ENCODE measurements around the gene GPSM1. TPM values are rescaled to one million over a fixed set of nuclear protein-coding genes. Genes with fewer than 3 reads are reported as not detected.

GPSM1 gene
- total RNA-seq, 2 donors from 2014 or later = 2.0 to 3.1 TPM

Other genes starting within 250 kb of the GPSM1 start
- 10 to 100 TPM; 16.0 to 25.2 TPM for gene NACC2, start 232.2 kb upstream of the GPSM1 start, total RNA-seq
- gene TMEM250, start 208.7 kb upstream of the GPSM1 start, total RNA-seq = 10 to 100 TPM; 51.0 to 59.3 TPM
- not detected for gene LHX3, start 122.4 kb upstream of the GPSM1 start, total RNA-seq
- gene QSOX2, start 81.7 kb upstream of the GPSM1 start, total RNA-seq = 1 to 10 TPM; 6.1 to 7.4 TPM
- gene CCDC187, start 23.4 kb upstream of the GPSM1 start, total RNA-seq = under 1 TPM; 0.52 to 0.67 TPM
- gene DNLZ, start 36.2 kb downstream of the GPSM1 start, total RNA-seq = 10 to 100 TPM in 1 of 2 donors, 1 to 10 TPM in 1; 10.0 to 10.6 TPM
- gene CARD9, start 46.1 kb downstream of the GPSM1 start, total RNA-seq = 1 to 10 TPM in 1 of 2 donors, under 1 TPM in 1; 0.52 to 1.9 TPM
- gene SNAPC4, start 72.6 kb downstream of the GPSM1 start, total RNA-seq = 1 to 10 TPM; 6.7 to 8.1 TPM
- gene ENTR1, start 83.1 kb downstream of the GPSM1 start, total RNA-seq = 10 to 100 TPM; 29.8 to 33.2 TPM
- gene PMPCA, start 83.1 kb downstream of the GPSM1 start, total RNA-seq = 10 to 100 TPM; 43.4 to 52.5 TPM
- 10 to 100 TPM; 10.5 to 11.0 TPM for gene INPP5E, start 112.3 kb downstream of the GPSM1 start, total RNA-seq
- gene SEC16A, start 155.5 kb downstream of the GPSM1 start, total RNA-seq = 10 to 100 TPM; 64.2 to 82.4 TPM
- gene NOTCH1, start 218.5 kb downstream of the GPSM1 start, total RNA-seq = 10 to 100 TPM; 49.5 to 72.2 TPM